Measurements from ENCODE around the gene ZNF385B. TPM values are rescaled to one million over a fixed set of nuclear protein-coding genes. Genes with fewer than 3 reads are reported as not detected.
A peak's percentile ranks its signal among the peaks of the same experiment; 100 is the strongest.

The ZNF385B gene
- total and polyA plus RNA-seq, 4 donors = 13.5 to 70.8 (median 45.2) TPM

- Histone ChIP-seq H3K4me3 (no peak overlapping the region), H3K9me3 (ENCODE audit: control insufficient read depth in 4 of 4, insufficient read depth in 3 of 4, low read length in 3 of 4) (no peaks in the 10 kb centered on the region), H3K4me1 (ENCODE audit: control insufficient read depth in 5 of 5, insufficient read depth in 5 of 5, low read length in 5 of 5) (peaks cover 0 to 30% (median 3%) of the 10 kb centered on the region in 5 donors), H3K27me3 (ENCODE audit: control insufficient read depth in 3 of 3, insufficient read depth in 3 of 3, low read length in 2 of 3) (no peaks in the 10 kb centered on the region), H3K9ac (ENCODE audit: insufficient read depth in 1 of 2, low read length in 2 of 2) (no peak overlapping the region), H3K36me3 (ENCODE audit: control insufficient read depth in 4 of 4, insufficient read depth in 4 of 4, low read length in 4 of 4) (no peaks in the 10 kb centered on the region), H3K27ac (ENCODE audit: low read depth in 1 of 2, low read length in 1 of 2) (no peak overlapping the region)
- WGBS, 2 donors = 12 to 18% methylated on average over 4 of the region's 4 CpGs
- no peak for ATAC-seq (ENCODE audit: insufficient read depth, low FRiP score)
- peak; percentile 18 for TF ChIP-seq CTCF (IDR thresholded peaks at IDR 0.05; ENCODE audit: control extremely low read depth, extremely low read depth)
- peak in 2 of 3 donors; percentile 41 to 55 for DNase-seq
Measured at GRCh38 chr2:179751163-179751809, 110.1 kb downstream of the ZNF385B start.

- WGBS, 2 donors = 50 to 72% methylated on average over 1 of the region's 1 CpG
- Histone ChIP-seq H3K9ac (ENCODE audit: insufficient read depth in 1 of 2, low read length in 2 of 2) (no peak overlapping the region), H3K36me3 (ENCODE audit: control insufficient read depth in 4 of 4, insufficient read depth in 4 of 4, low read length in 4 of 4) (no peaks in the 10 kb centered on the region), H3K4me1 (ENCODE audit: control insufficient read depth in 5 of 5, insufficient read depth in 5 of 5, low read length in 5 of 5) (peaks cover 0 to 50% (median 8%) of the 10 kb centered on the region in 5 donors), H3K27ac (ENCODE audit: low read depth in 1 of 2, low read length in 1 of 2) (no peak overlapping the region), H3K27me3 (ENCODE audit: control insufficient read depth in 3 of 3, insufficient read depth in 3 of 3, low read length in 2 of 3) (no peaks in the 10 kb centered on the region), H3K9me3 (ENCODE audit: control insufficient read depth in 4 of 4, insufficient read depth in 3 of 4, low read length in 3 of 4) (no peaks in the 10 kb centered on the region), H3K4me3 (no peak overlapping the region)
- no peak for ATAC-seq (ENCODE audit: insufficient read depth, low FRiP score)
- peak; percentile 27 to 67 (median 49) for DNase-seq
- TF ChIP-seq CTCF (IDR thresholded peaks at IDR 0.05; ENCODE audit: control extremely low read depth, extremely low read depth) = no peak
Measured at GRCh38 chr2:179749210-179749609, 112.2 kb downstream of the ZNF385B start.

GRCh38 chr2:179746981-179747380 lies 114.4 kb downstream of the ZNF385B start:
- TF ChIP-seq CTCF (IDR thresholded peaks at IDR 0.05; ENCODE audit: control extremely low read depth, extremely low read depth) = no peak
- DNase-seq (peak in 2 of 3 donors; percentile 84 to 88), ATAC-seq (ENCODE audit: insufficient read depth, low FRiP score) (no peak)
- H3K9ac ChIP-seq (ENCODE audit: insufficient read depth in 1 of 2, low read length in 2 of 2) = no peak overlapping the region
- no peaks in the 10 kb centered on the region for H3K27me3 ChIP-seq (ENCODE audit: control insufficient read depth in 3 of 3, insufficient read depth in 3 of 3, low read length in 2 of 3)
- H3K9me3 ChIP-seq (ENCODE audit: control insufficient read depth in 4 of 4, insufficient read depth in 3 of 4, low read length in 3 of 4) = no peaks in the 10 kb centered on the region
- no peak overlapping the region for H3K4me3 ChIP-seq
- H3K27ac ChIP-seq (ENCODE audit: low read depth in 1 of 2, low read length in 1 of 2) = no peak overlapping the region
- H3K4me1 ChIP-seq (ENCODE audit: control insufficient read depth in 5 of 5, insufficient read depth in 5 of 5, low read length in 5 of 5) = peaks cover 0 to 56% (median 8%) of the 10 kb centered on the region in 5 donors
- WGBS, 2 donors = 83 to 87% methylated on average over 5 of the region's 5 CpGs
- H3K36me3 ChIP-seq (ENCODE audit: control insufficient read depth in 4 of 4, insufficient read depth in 4 of 4, low read length in 4 of 4) = no peaks in the 10 kb centered on the region

Data from lung (tissue), 12 donors.